Uterus (tissue), 2 donors: ENCODE results near the gene SMIM5.

Source experiments
- POLR2A ChIP-seq, 2 donors: fragments of 450-650 bp; IDR thresholded peaks; one replicate each; pipeline ENCODE4 v1.6.1; 2016; ENCODE audit warnings: antibody characterized with exemption in 2 of 2, mild to moderate bottlenecking in 1 of 2, moderate library complexity in 1 of 2
- TF ChIP-seq, protein P1 (sequence below), 4 experiments: fragments of 200-600 bp in 2 of 4; fragments of 450-650 bp in 2 of 4; sonication (generic) in 2 of 4; IDR thresholded peaks; one replicate each; pipeline ENCODE4 v1.5.1; 2016 to 2019; ENCODE audit warnings: antibody characterized with exemption in 4 of 4, mild to moderate bottlenecking in 2 of 4, moderate library complexity in 1 of 4

DNA sequence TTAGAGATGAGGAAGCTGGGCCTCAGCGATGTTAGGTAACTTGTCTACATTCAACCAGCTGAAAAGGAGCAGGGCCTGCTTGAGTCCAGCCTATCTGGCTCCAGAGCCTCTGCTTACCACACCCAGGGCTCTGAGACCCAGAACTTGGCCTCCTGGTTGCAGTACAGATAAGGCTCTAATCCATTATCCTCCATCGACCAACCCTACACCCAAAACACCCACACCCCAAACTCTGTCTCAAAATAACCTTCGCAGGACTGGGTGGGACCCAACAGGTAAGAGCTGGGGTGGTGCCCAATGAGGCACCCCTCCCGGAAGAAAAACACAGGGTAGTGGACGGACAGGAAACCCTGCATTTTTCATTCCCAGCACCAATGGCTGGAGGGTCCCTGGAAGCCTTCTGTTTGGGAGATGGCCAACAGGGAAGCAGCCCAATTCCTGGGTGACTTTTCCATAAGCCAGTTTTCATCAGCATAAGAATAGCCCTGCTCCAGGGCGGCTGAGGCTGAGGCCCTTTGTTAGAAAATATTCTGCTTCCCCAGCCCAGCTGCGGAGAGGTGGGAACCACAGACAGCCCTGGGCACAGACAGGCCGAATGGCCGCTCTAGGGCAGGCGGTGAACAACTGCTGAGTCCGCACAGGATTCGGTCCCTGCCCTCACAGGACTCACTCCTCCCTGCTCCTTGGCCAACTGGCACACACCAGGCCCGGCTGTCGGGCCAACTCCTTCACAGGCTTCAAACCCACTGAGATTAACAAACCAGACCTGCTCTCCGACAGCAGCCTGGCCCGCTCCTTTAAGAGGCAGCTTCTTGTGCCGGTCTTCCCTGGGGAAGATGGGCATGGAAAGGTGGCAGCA is 9.8 kb downstream of the SMIM5 start:
- TF ChIP-seq, protein P1, sequence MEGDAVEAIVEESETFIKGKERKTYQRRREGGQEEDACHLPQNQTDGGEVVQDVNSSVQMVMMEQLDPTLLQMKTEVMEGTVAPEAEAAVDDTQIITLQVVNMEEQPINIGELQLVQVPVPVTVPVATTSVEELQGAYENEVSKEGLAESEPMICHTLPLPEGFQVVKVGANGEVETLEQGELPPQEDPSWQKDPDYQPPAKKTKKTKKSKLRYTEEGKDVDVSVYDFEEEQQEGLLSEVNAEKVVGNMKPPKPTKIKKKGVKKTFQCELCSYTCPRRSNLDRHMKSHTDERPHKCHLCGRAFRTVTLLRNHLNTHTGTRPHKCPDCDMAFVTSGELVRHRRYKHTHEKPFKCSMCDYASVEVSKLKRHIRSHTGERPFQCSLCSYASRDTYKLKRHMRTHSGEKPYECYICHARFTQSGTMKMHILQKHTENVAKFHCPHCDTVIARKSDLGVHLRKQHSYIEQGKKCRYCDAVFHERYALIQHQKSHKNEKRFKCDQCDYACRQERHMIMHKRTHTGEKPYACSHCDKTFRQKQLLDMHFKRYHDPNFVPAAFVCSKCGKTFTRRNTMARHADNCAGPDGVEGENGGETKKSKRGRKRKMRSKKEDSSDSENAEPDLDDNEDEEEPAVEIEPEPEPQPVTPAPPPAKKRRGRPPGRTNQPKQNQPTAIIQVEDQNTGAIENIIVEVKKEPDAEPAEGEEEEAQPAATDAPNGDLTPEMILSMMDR (IDR thresholded peaks at IDR 0.05), result no peak
- no peak for TF ChIP-seq POLR2A (IDR thresholded peaks at IDR 0.05)
